NT2/D1 (cell line): ENCODE results near the gene TLR10.

Experiments used
- SUZ12 ChIP-seq: IDR thresholded peaks from 2 replicates; pipeline ENCODE4 v1.6.1; 2011; ENCODE audit not compliant: insufficient read length, insufficient read depth; ENCODE audit errors: extremely low read depth
- YY1 ChIP-seq: IDR thresholded peaks from 2 replicates; pipeline ENCODE4 v1.6.1; 2011; ENCODE audit not compliant: insufficient read length, insufficient read depth
- ZNF274 ChIP-seq: IDR thresholded peaks from 2 replicates; pipeline ENCODE4 v1.6.1; 2011; ENCODE audit warnings: mild to moderate bottlenecking, low read depth, low read length

DNA sequence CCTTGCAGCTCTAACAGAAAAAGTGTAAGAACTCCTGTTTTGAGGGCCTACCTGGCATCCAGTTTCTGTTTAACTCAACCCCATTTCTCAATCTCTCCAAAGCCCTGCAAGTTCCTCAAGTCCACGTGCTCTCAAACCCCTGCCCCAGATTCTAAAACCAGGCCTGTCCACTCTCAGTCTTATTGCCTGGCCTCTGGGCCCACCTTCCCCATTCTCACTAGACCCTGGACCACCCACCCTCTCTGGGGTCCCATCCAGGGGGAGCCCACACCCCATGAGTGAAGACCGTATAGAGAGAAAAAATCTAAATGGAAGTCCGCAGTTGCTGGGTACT is 58.3 kb downstream of the TLR10 start:
- TF ChIP-seq SUZ12 (no peak), YY1 (no peak), ZNF274 (no peak)
